Measurements from ENCODE around the gene GCC2. TPM values are rescaled to one million over a fixed set of nuclear protein-coding genes. Genes with fewer than 3 reads are reported as not detected.
"Not testable (repeated sequence)": the region's sequence is repeated elsewhere in the genome, so short reads cannot be mapped to it uniquely, and the experiment has no call there.

GCC2 gene
- polyA plus RNA-seq, 1 donor from 2014 or later, result 65.6 TPM

- H3K27ac Mint-ChIP-seq, H3K27me3 Mint-ChIP-seq, H3K4me3 Mint-ChIP-seq: not testable (repeated sequence)
- peaks cover 2 to 12% (median 3%) of the 10 kb centered on the region in 3 donors for H3K9me3 Mint-ChIP-seq
- H3K36me3 Mint-ChIP-seq, result peaks cover 38% of the 10 kb centered on the region
- peaks cover 28 to 52% (median 47%) of the 10 kb centered on the region in 3 donors for H3K4me1 Mint-ChIP-seq
These were observed 4.5 kb downstream of the GCC2 start for GRCh38 chr2:108453530-108453929.

DNA sequence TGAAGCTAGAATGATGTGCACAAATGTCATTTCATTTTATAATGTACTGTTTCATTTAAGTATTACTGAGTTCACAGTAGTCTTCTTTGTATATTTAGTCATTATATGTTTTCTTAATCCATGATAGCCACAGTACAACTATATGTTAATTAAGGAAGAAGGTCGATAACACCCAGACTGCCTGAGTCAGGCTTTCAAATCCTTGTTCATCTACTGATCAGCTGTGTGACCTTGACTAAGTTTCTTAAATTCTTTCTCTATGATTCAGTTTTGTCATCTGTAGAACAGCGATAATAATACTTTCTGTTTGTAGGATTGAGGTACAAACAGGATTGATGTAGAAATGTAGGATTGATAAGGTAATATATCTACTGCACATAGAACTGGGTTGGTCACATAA is 5.4 kb downstream of the GCC2 start:
- Mint-ChIP-seq H3K4me3 (no peak overlapping the region), H3K36me3 (peaks cover 45% of the 10 kb centered on the region), H3K27ac (peak overlapping the region in 1 of 3 donors; percentile 60), H3K9me3 (peaks cover 2 to 12% (median 6%) of the 10 kb centered on the region in 3 donors), H3K27me3 (no peaks in the 10 kb centered on the region), H3K4me1 (peaks cover 31 to 56% (median 50%) of the 10 kb centered on the region in 3 donors)

- H3K4me1 Mint-ChIP-seq, result peaks cover 31 to 56% (median 48%) of the 10 kb centered on the region in 3 donors
- H3K4me3 Mint-ChIP-seq, result peak overlapping the region in 1 of 4 donors; percentile 4
- H3K27ac Mint-ChIP-seq, result peak overlapping the region in 1 of 3 donors; percentile 60
- peaks cover 48% of the 10 kb centered on the region for H3K36me3 Mint-ChIP-seq
- H3K9me3 Mint-ChIP-seq, result peaks cover 2 to 12% (median 6%) of the 10 kb centered on the region in 3 donors
- H3K27me3 Mint-ChIP-seq, result no peaks in the 10 kb centered on the region
These were observed 6.6 kb downstream of the GCC2 start for GRCh38 chr2:108455571-108455970.

DNA sequence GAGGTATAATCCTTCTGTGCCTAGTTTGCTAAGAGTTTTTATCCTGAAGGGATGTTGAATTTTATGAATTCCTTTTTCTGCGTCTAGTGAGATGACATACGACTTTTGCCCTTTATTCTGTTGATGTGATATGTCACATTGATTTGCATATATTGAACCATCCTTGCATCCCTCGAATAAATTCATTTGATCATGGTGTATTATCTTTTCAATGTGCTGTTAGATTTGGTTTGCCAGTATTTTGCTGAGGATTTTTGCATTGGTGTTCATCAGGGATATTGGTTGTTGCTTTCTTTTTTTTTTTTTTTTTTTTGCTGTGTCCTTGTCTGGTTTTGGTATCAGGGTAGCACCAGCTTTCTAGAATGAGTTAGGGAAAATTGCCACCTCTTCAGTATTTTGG is 9.1 kb downstream of the GCC2 start:
- no peak overlapping the region for H3K27ac Mint-ChIP-seq
- H3K4me1 Mint-ChIP-seq, result peaks cover 32 to 48% (median 44%) of the 10 kb centered on the region in 3 donors
- H3K36me3 Mint-ChIP-seq, result peaks cover 53% of the 10 kb centered on the region
- peak overlapping the region in 2 of 4 donors; percentile 35 to 66 for H3K4me3 Mint-ChIP-seq
- no peaks in the 10 kb centered on the region for H3K27me3 Mint-ChIP-seq
- peaks cover 2 to 12% (median 10%) of the 10 kb centered on the region in 3 donors for H3K9me3 Mint-ChIP-seq

DNA sequence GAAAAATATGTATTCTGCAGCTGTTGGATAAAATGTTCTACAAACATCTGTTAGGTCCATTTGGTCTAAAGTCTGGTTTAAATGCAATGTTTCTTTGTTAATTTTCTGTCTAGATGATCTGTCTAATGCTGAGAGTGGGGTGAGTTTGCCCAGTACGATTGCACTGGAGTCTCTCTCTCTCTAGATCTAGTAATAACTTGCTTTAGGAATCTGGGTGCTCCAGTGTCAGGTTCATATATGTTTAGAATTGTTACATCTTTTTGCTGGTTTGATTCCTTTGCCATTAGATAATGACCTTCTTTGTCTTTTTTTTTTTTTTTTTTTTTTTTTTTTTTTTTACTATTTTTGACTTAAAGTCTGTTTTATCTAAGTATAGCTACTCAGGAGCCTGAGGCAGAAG is 10.4 kb downstream of the GCC2 start:
- H3K27ac Mint-ChIP-seq, result peak overlapping the region in 1 of 3 donors; percentile 76
- peaks cover 52% of the 10 kb centered on the region for H3K36me3 Mint-ChIP-seq
- H3K4me1 Mint-ChIP-seq, result peaks cover 34 to 46% (median 45%) of the 10 kb centered on the region in 3 donors
- peaks cover 3 to 12% (median 10%) of the 10 kb centered on the region in 3 donors for H3K9me3 Mint-ChIP-seq
- no peaks in the 10 kb centered on the region for H3K27me3 Mint-ChIP-seq
- no peak overlapping the region for H3K4me3 Mint-ChIP-seq

DNA sequence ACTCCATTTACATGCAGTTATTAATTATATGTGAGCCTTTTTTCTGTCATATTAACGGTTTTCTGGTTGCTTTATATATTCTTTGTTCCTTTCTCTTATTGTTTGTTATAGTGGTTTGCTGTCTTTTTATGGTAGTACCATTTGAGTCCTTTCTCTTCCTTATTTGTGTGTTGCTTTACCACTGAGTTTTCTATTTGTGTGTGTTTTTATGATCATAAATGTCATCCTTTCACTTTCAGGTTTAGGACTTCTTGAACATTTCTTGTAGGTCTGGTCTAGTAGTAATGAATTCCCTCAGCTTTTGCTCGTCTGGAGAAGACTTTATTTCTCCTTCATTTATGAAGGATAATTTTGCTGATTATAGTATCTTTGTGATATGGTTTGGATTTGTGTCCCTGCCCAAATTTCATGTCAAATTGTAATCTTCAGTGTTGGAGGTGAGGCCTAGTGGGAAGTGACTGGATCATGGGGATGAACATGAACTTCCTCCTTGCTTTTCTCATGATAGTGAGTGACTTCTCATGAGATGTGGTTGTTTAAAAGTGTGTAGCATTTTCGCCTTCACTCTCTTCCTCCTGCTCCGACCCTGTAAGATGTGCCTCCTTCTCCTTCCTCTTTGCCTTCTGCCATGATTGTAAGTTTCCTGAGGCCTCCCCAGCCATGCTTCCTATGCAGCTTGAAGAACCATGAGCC is 11.5 kb downstream of the GCC2 start:
- H3K27ac Mint-ChIP-seq, result peak overlapping the region; percentile 23 to 71 (median 43)
- H3K9me3 Mint-ChIP-seq, result peaks cover 3 to 12% (median 10%) of the 10 kb centered on the region in 3 donors
- H3K27me3 Mint-ChIP-seq, result no peaks in the 10 kb centered on the region
- peak overlapping the region in 2 of 4 donors; percentile 1 to 7 for H3K4me3 Mint-ChIP-seq
- peaks cover 49% of the 10 kb centered on the region for H3K36me3 Mint-ChIP-seq
- H3K4me1 Mint-ChIP-seq, result peaks cover 32 to 52% (median 41%) of the 10 kb centered on the region in 3 donors

GRCh38 chr2:108477099-108477498 is 28.1 kb downstream of the GCC2 start:
- H3K27ac Mint-ChIP-seq, result no peak overlapping the region
- peaks cover 5% of the 10 kb centered on the region for H3K36me3 Mint-ChIP-seq
- H3K9me3 Mint-ChIP-seq, result peaks cover 0 to under 1% (median 0%) of the 10 kb centered on the region in 3 donors

GRCh38 chr2:108485253-108485652 is 36.2 kb downstream of the GCC2 start:
- no peak overlapping the region for H3K4me3 Mint-ChIP-seq
- H3K27ac Mint-ChIP-seq, result no peak overlapping the region
- H3K36me3 Mint-ChIP-seq, result peaks cover 16% of the 10 kb centered on the region
- peaks cover 0 to 3% (median 0%) of the 10 kb centered on the region in 3 donors for H3K9me3 Mint-ChIP-seq
- no peaks in the 10 kb centered on the region for H3K27me3 Mint-ChIP-seq
- H3K4me1 Mint-ChIP-seq, result peaks cover 0 to 5% (median 0%) of the 10 kb centered on the region in 3 donors

More at GRCh38 chr2:108477099-108477498, 28.1 kb downstream of the GCC2 start:
- Mint-ChIP-seq H3K27me3 (no peaks in the 10 kb centered on the region), H3K4me1 (peaks cover 0 to 2% (median 2%) of the 10 kb centered on the region in 3 donors), H3K4me3 (no peak overlapping the region)

- Mint-ChIP-seq H3K27me3 (no peaks in the 10 kb centered on the region), H3K9me3 (no peaks in the 10 kb centered on the region), H3K4me3 (no peak overlapping the region), H3K27ac (no peak overlapping the region), H3K36me3 (peaks cover 9% of the 10 kb centered on the region), H3K4me1 (no peaks in the 10 kb centered on the region)
These were observed 41.6 kb downstream of the GCC2 start for GRCh38 chr2:108490506-108491122.

- Mint-ChIP-seq H3K4me3 (no peak overlapping the region), H3K9me3 (no peaks in the 10 kb centered on the region), H3K36me3 (peaks cover 9% of the 10 kb centered on the region), H3K4me1 (no peaks in the 10 kb centered on the region), H3K27ac (no peak overlapping the region), H3K27me3 (no peaks in the 10 kb centered on the region)
These were observed 42.8 kb downstream of the GCC2 start for GRCh38 chr2:108491848-108492247.

- H3K27ac Mint-ChIP-seq, result no peak overlapping the region
These were observed 43.4 kb downstream of the GCC2 start for GRCh38 chr2:108492364-108492763.

DNA sequence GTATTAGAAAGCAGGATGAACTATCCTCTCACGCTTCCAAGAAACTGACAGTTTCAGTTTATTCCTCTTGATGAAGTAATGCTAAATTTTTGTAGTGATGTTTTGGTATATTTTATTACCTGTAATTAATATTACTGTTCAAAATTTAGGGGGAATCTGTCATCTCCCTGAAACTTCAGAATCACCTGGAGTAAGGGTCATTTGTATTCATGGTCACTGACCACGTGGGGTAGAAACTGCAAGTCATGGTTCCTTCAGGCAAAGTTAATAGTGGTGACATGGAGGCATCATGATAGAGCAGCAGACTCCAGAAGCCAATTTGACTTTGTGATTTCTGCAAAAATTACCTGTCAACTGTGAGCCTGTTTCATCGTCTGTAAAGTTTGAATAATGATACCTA is 47.2 kb downstream of the GCC2 start:
- H3K9me3 Mint-ChIP-seq, H3K36me3 Mint-ChIP-seq, H3K27me3 Mint-ChIP-seq, H3K27ac Mint-ChIP-seq, H3K4me3 Mint-ChIP-seq, H3K4me1 Mint-ChIP-seq: not testable (repeated sequence)

More at GRCh38 chr2:108492364-108492763, 43.4 kb downstream of the GCC2 start:
- H3K27me3 Mint-ChIP-seq, result no peaks in the 10 kb centered on the region
- H3K4me3 Mint-ChIP-seq, result no peak overlapping the region
- H3K4me1 Mint-ChIP-seq, result no peaks in the 10 kb centered on the region
- no peaks in the 10 kb centered on the region for H3K9me3 Mint-ChIP-seq
- H3K36me3 Mint-ChIP-seq, result peaks cover 9% of the 10 kb centered on the region

- not testable (repeated sequence) for H3K9me3 Mint-ChIP-seq, H3K4me3 Mint-ChIP-seq, H3K27ac Mint-ChIP-seq, H3K4me1 Mint-ChIP-seq, H3K27me3 Mint-ChIP-seq
- H3K36me3 Mint-ChIP-seq, result peaks cover 11% of the 10 kb centered on the region
These were observed 58.6 kb downstream of the GCC2 start for GRCh38 chr2:108507620-108508019.

- H3K4me1 Mint-ChIP-seq, H3K27me3 Mint-ChIP-seq, H3K4me3 Mint-ChIP-seq, H3K9me3 Mint-ChIP-seq, H3K36me3 Mint-ChIP-seq: not testable (repeated sequence)
- peak overlapping the region in 1 of 3 donors; percentile 68 for H3K27ac Mint-ChIP-seq
These were observed 63.4 kb downstream of the GCC2 start for GRCh38 chr2:108512431-108512830.

DNA sequence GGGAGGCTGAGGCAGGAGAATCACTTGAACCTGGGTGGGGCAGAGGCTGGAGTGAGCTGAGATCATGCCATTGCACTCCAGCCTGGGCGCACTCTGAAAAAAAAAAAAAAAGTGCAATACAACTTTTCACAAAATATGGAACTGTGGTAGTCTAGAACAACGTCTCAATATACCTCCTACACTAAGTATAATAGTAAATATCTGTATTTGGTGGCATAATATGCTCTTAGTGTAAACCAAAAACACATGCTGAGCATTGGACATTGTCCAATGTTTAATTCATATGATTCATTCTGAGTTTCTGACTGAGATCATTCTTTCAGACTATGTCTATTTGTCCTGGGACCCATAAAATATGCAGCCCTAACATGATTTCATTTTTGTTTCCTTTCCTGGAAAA is 65.5 kb downstream of the GCC2 start:
- not testable (repeated sequence) for H3K27me3 Mint-ChIP-seq, H3K36me3 Mint-ChIP-seq, H3K4me1 Mint-ChIP-seq, H3K27ac Mint-ChIP-seq, H3K4me3 Mint-ChIP-seq, H3K9me3 Mint-ChIP-seq

- H3K27me3 Mint-ChIP-seq, H3K4me1 Mint-ChIP-seq, H3K4me3 Mint-ChIP-seq, H3K9me3 Mint-ChIP-seq, H3K36me3 Mint-ChIP-seq, H3K27ac Mint-ChIP-seq: not testable (repeated sequence)
These were observed 75.7 kb downstream of the GCC2 start for GRCh38 chr2:108524688-108525087.

Data from IgD-negative memory B cell (primary cell).